Measurements from ENCODE around the gene MTTP.

DNA sequence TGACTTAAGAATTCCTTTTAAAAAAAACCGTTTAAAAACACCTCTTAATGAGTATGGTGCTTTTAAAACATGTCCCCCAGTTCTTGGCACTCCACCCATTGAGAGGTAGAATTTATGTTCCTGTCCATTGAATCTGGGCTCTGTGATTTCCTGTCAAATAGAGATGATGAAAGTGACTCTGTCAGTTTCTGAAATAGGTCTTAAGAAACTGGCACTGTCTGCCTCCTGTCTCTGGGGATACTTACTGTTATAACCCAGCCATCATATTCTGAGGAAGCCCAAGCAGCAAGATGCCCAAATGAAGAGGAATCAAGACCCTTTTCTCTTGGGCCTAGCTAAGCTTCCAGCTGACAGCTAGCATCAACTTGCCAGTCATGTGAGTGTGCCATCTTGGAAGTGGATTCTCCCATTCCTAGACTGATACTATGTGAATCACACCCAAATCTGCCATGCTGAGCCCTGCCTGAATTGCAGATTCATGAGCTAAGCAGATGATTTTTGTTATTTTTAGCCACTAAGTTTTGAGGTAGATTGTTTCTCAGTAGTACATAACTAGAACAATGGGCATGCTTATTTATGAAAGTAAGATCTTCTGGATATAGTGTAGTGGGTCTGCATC lies 60.2 kb downstream of the MTTP start:
- TF ChIP-seq, protein P1, sequence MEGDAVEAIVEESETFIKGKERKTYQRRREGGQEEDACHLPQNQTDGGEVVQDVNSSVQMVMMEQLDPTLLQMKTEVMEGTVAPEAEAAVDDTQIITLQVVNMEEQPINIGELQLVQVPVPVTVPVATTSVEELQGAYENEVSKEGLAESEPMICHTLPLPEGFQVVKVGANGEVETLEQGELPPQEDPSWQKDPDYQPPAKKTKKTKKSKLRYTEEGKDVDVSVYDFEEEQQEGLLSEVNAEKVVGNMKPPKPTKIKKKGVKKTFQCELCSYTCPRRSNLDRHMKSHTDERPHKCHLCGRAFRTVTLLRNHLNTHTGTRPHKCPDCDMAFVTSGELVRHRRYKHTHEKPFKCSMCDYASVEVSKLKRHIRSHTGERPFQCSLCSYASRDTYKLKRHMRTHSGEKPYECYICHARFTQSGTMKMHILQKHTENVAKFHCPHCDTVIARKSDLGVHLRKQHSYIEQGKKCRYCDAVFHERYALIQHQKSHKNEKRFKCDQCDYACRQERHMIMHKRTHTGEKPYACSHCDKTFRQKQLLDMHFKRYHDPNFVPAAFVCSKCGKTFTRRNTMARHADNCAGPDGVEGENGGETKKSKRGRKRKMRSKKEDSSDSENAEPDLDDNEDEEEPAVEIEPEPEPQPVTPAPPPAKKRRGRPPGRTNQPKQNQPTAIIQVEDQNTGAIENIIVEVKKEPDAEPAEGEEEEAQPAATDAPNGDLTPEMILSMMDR (IDR thresholded peaks at IDR 0.05) = no peak
- TF ChIP-seq POLR2AphosphoS5 (IDR thresholded peaks at IDR 0.05; ENCODE audit: insufficient read depth in 1 of 2, low read depth in 1 of 2) = no peak
